Adrenal gland (tissue), 12 donors: ENCODE data around the gene GKN2. TPM values are rescaled to one million over a fixed set of nuclear protein-coding genes. Genes with fewer than 3 reads are reported as not detected.

Source experiments
- DNase-seq, 7 donors: peaks; one replicate each; pipeline ENCODE4 v3.0.0-alpha.2; 2019 to 2020
- H3K27ac ChIP-seq, 5 donors: fragments of 200-600 bp; sonication (generic) in 4 of 5; 1 replicate in 3 of 5; 2 replicates in 2 of 5; pipeline versions ENCODE4 v1.5.1 to v1.8.0; 2016 to 2020; ENCODE audit warnings: mild to moderate bottlenecking in 1 of 5
- H3K27me3 ChIP-seq: fragments of 200-600 bp; 2 replicates; pipeline ENCODE4 v1.8.0; 2021
- H3K36me3 ChIP-seq, 2 donors: fragments of 200-600 bp; replicated peaks in 1 of 2; 1 replicate in 1 of 2; 2 replicates in 1 of 2; pipeline versions ENCODE4 v1.5.1 to v1.8.0; 2018 to 2022
- H3K4me1 ChIP-seq, 2 donors: fragments of 200-600 bp; replicated peaks in 1 of 2; 1 replicate in 1 of 2; 2 replicates in 1 of 2; pipeline versions ENCODE4 v1.5.1 to v1.8.0; 2018 to 2021
- H3K4me3 ChIP-seq, 4 donors: fragments of 200-600 bp; sonication (generic) in 3 of 4; one replicate each; pipeline ENCODE4 v1.5.1; 2016 to 2018
- H3K9me3 ChIP-seq, 3 donors: fragments of 200-600 bp; sonication (generic) in 1 of 3; replicated peaks in 1 of 3; 1 replicate in 2 of 3; 2 replicates in 1 of 3; pipeline versions ENCODE4 v1.5.1 to v1.8.0; 2016 to 2021
- POLR2A ChIP-seq, 2 donors: fragments of 450-650 bp; IDR thresholded peaks; one replicate each; pipeline ENCODE4 v1.6.1; 2017; ENCODE audit warnings: antibody characterized with exemption in 2 of 2, mild to moderate bottlenecking in 2 of 2, moderate library complexity in 1 of 2
- WGBS, 4 donors: extraction: QIAGEN DNeasy Blood & Tissue Kit in 2 of 4; methylation state at CpG; one replicate each; pipeline versions ENCODE4 v1.1.5 to v1.1.7; 2013 to 2017; 5-methylcytosine and 5-hydroxymethylcytosine counted together
- intact Hi-C, 2 donors: fragments of 100-400 bp; cut with DNase I; formaldehyde crosslinking; loops; one replicate each; pipeline versions ENCODE4 v1.14.1 to v1.15.0; 2022 to 2023
- polyA plus RNA-seq, 3 donors: library from polyadenylated mRNA; stranded (reverse); fragments of 200-250 nt in 2 of 3; fragments of 350-450 nt in 1 of 3; fragmentation: Illumina TruSeq in 1 of 3; extraction: RNeasy Lipid Tissue Mini Kit (QIAGEN cat#74804) in 1 of 3; gene quantifications; one replicate each; pipeline ENCODE4 v1.2.3, GENCODE V29; 2013 to 2014
- total RNA-seq, 9 donors: library from RNA; depleted of rRNA in 4 of 9; stranded (reverse); fragments of >200 nt in 4 of 9; fragments of 120-200 nt in 1 of 9; fragmentation: NEBNext Ultra II Directional in 1 of 9; extraction: Animal tissue kit (Norgen Biotek cat#: 25700) in 1 of 9; gene quantifications; one replicate each; pipeline versions ENCODE4 v1.1.0 to v1.2.4, GENCODE V29; 2013 to 2023
- TF ChIP-seq, protein P1 (sequence below), 6 experiments: fragments of 450-650 bp in 4 of 6; fragments of 200-600 bp in 2 of 6; sonication (generic) in 1 of 6; IDR thresholded peaks; 1 replicate in 5 of 6; 2 replicates in 1 of 6; pipeline versions ENCODE4 v1.5.1 to v1.8.0; 2016 to 2021; ENCODE audit warnings: antibody characterized with exemption in 6 of 6, mild to moderate bottlenecking in 2 of 6, moderate library complexity in 1 of 6
- donor health status: healthy with polysubstance abuse.
- donor health status: Bipolar disorder and iron deficiency.
- donor health status: DM: yes; HTN: yes; CAD: no.
- donor health status: DM: no; HTN: no; CAD: no.
- donor health status: DM: no; HTN: no; CAD: no.
- donor health status: DM: yes; HTN: yes; CAD: no.

Gene GKN2
- total and polyA plus RNA-seq, 12 donors, result 0.27 to 0.31 TPM; not detected in 10

DNA sequence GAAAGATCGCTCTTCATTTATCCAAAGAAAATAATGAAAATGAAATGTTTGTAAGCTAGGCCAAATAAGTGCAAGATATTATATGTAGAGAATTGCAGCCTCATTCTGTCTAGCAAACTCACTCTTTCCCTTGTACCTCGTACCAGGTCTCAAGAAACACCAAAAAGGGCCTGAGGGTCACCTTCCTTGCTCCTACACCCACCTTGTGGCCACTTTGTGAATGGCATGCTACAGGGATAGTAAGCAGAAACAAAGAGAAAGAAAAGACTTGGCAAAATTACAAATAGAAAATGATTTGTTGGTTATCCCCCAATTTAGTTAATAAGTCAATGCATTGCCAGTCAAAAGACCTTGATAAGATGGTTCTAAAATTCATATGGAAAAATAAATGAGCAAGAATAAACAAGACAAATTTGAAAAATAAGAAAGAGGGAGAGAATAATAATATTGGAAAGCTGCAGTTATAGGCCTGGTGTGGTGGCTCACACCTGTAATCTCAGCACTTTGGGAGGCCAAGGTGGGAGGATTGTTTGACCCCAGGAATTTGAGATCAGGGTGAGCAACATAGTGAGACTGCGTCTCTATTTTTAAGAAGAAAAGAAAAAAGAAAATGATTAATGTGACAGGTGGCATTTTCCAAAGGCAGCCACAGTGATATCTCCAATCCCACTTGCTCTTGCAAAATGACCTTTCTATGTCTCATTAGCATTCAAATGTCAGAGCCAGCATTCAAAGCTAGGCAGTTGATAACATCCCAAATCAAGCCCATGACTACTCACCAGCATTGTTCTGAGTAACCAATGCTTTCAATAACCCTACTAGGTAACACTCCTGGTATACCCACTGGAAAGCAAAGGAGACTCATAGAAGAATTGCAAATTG, 42.7 kb downstream of the GKN2 start:
- Histone ChIP-seq H3K4me1 (peaks cover 7 to 26% of the 10 kb centered on the region in 2 donors), H3K9me3 (no peaks in the 10 kb centered on the region), H3K27me3 (no peaks in the 10 kb centered on the region), H3K27ac (peak overlapping the region in 1 of 5 donors; percentile 42), H3K4me3 (no peak overlapping the region), H3K36me3 (no peaks in the 10 kb centered on the region)
- peak; percentile 68 to 92 (median 82) for DNase-seq
- no peak for TF ChIP-seq POLR2A (IDR thresholded peaks at IDR 0.05)
- TF ChIP-seq, protein P1, sequence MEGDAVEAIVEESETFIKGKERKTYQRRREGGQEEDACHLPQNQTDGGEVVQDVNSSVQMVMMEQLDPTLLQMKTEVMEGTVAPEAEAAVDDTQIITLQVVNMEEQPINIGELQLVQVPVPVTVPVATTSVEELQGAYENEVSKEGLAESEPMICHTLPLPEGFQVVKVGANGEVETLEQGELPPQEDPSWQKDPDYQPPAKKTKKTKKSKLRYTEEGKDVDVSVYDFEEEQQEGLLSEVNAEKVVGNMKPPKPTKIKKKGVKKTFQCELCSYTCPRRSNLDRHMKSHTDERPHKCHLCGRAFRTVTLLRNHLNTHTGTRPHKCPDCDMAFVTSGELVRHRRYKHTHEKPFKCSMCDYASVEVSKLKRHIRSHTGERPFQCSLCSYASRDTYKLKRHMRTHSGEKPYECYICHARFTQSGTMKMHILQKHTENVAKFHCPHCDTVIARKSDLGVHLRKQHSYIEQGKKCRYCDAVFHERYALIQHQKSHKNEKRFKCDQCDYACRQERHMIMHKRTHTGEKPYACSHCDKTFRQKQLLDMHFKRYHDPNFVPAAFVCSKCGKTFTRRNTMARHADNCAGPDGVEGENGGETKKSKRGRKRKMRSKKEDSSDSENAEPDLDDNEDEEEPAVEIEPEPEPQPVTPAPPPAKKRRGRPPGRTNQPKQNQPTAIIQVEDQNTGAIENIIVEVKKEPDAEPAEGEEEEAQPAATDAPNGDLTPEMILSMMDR (IDR thresholded peaks at IDR 0.05), result peak; percentile 82 to 96 (median 92)
- intact Hi-C loops, result loop anchor here in 1 of 2 donors (10.0 kb wide), 1 partner anchor 75 kb away; no protein-coding TSS in a partner anchor
- WGBS, 4 donors, result 58 to 64% (median 59%) methylated on average over 3 of the region's 3 CpGs

DNA sequence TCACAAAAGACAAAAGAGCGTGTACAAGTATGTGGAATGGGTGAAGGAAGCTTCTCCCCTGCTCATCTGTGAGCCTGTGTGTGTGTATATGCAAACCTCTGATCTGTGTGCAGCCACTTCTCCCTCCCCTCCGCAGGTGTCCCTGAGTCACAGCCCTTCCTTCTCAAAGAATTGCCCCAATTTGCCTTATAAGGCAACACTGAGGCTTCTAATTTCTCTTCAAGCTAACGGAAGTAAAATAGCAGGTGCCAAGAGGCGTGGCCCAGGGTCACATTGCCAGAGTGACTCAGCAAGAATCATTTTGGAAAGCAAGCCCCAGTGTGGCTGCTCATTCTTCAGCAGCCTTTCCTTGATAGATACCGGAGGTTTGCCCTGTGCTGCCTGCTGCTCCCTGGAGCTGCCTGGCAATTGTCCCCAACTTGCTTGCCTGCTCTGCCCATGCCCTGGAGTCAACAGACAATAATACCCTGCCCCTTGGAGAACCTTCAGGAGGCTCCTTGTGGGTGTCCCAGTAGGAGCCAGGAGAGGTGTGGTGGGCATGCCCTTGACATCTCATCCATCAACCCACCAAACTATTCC, 44.2 kb downstream of the GKN2 start:
- Histone ChIP-seq H3K27me3 (no peaks in the 10 kb centered on the region), H3K36me3 (no peaks in the 10 kb centered on the region), H3K27ac (peak overlapping the region in 3 of 5 donors; percentile 48 to 58 (median 58)), H3K4me3 (no peak overlapping the region), H3K4me1 (peaks cover 7 to 26% of the 10 kb centered on the region in 2 donors), H3K9me3 (no peaks in the 10 kb centered on the region)
- intact Hi-C loops, result no loop called here
- 31 to 45% (median 37%) methylated on average over 3 to 5 of the region's 5 CpGs for WGBS, 4 donors
- DNase-seq, result peak; percentile 76 to 95 (median 91)
- peak in 1 of 2 donors; percentile 62 for TF ChIP-seq POLR2A (IDR thresholded peaks at IDR 0.05)
- TF ChIP-seq, protein P1 (IDR thresholded peaks at IDR 0.05), result no peak

DNA sequence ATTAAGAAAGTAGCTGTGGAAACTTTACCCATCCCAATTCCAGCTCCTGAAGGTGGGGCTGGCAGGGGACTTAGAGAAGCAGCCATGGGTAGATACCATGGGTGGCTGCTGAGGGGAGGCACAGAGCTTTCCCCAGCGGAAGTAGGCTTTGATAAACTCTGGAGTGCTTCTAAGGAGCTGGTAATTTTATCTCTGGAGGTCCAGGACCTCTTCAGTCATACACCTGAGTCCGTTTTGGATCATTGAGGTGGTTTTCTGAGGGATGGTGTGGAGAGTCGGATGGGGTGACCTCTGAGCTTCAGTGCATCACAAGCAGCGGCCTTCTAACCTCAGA, 44.8 kb downstream of the GKN2 start:
- Histone ChIP-seq H3K27me3 (no peaks in the 10 kb centered on the region), H3K9me3 (no peaks in the 10 kb centered on the region), H3K27ac (peak overlapping the region in 1 of 5 donors; percentile 32), H3K4me3 (no peak overlapping the region), H3K36me3 (no peaks in the 10 kb centered on the region), H3K4me1 (peaks cover 7 to 26% of the 10 kb centered on the region in 2 donors)
- WGBS, 4 donors, result 69 to 100% (median 89%) methylated on average over 3 to 4 of the region's 4 CpGs
- intact Hi-C loops, result no loop called here
- DNase-seq, result no peak
- no peak for TF ChIP-seq POLR2A (IDR thresholded peaks at IDR 0.05)
- TF ChIP-seq, protein P1 (IDR thresholded peaks at IDR 0.05), result no peak

GRCh38 chr2:68907232-68907919, 45.3 kb downstream of the GKN2 start:
- no peaks in the 10 kb centered on the region for H3K27me3 ChIP-seq
- no peak overlapping the region for H3K27ac ChIP-seq
- no peak for DNase-seq
- TF ChIP-seq, protein P1 (IDR thresholded peaks at IDR 0.05), result no peak
- no peak for TF ChIP-seq POLR2A (IDR thresholded peaks at IDR 0.05)
- H3K36me3 ChIP-seq, result no peaks in the 10 kb centered on the region
- peaks cover 0 to 3% (median 0%) of the 10 kb centered on the region in 3 donors for H3K9me3 ChIP-seq
- H3K4me1 ChIP-seq, result peaks cover 7 to 26% of the 10 kb centered on the region in 2 donors
- H3K4me3 ChIP-seq, result no peak overlapping the region
- intact Hi-C loops, result no loop called here
- 77 to 87% (median 85%) methylated on average over 5 of the region's 5 CpGs for WGBS, 4 donors
